HEK293 (cell line): Measurements from ENCODE around the gene PC.

Experiments used
- GLIS2 ChIP-seq: fragments of 450-650 bp; formaldehyde crosslinking; IDR thresholded peaks from 2 replicates; pipeline ENCODE4 v1.5.1; 2016; ENCODE audit warnings: missing biosample characterization, missing genetic modification characterization
- MEIS1 ChIP-seq: sonication (generic); formaldehyde crosslinking; IDR thresholded peaks from 2 replicates; pipeline ENCODE4 v1.8.1; 2022; ENCODE audit warnings: missing genetic modification reagents, mild to moderate bottlenecking, borderline replicate concordance
- TCF7L2 ChIP-seq: IDR thresholded peaks from 2 replicates; pipeline ENCODE4 v1.6.1; 2011; ENCODE audit warnings: low read depth, mild to moderate bottlenecking, inconsistent platforms, low read length, moderate library complexity, borderline replicate concordance
- YY1 ChIP-seq: fragments of 450-650 bp; formaldehyde crosslinking; IDR thresholded peaks from 2 replicates; pipeline ENCODE4 v1.5.1; 2018; ENCODE audit warnings: missing biosample characterization, missing genetic modification characterization
- ZBTB1 ChIP-seq: fragments of 450-650 bp; formaldehyde crosslinking; IDR thresholded peaks from 2 replicates; pipeline ENCODE4 v1.5.1; 2016; ENCODE audit warnings: missing biosample characterization, missing genetic modification characterization
- ZFP69B ChIP-seq: fragments of 450-650 bp; formaldehyde crosslinking; IDR thresholded peaks from 2 replicates; pipeline ENCODE4 v1.5.1; 2016; ENCODE audit warnings: missing biosample characterization, missing genetic modification characterization
- ZNF114 ChIP-seq: fragments of 450-650 bp; formaldehyde crosslinking; IDR thresholded peaks from 2 replicates; pipeline ENCODE4 v1.5.0; 2017; ENCODE audit warnings: missing biosample characterization, missing genetic modification characterization
- ZNF239 ChIP-seq: fragments of 450-650 bp; formaldehyde crosslinking; IDR thresholded peaks from 2 replicates; pipeline ENCODE4 v1.5.1; 2016; ENCODE audit warnings: missing biosample characterization, missing genetic modification characterization
- ZNF266 ChIP-seq: fragments of 450-650 bp; formaldehyde crosslinking; IDR thresholded peaks from 2 replicates; pipeline ENCODE4 v1.5.1; 2016; ENCODE audit warnings: missing biosample characterization, missing genetic modification characterization, low read depth
- ZNF404 ChIP-seq: fragments of 450-650 bp; formaldehyde crosslinking; IDR thresholded peaks from 2 replicates; pipeline ENCODE4 v1.5.1; 2017; ENCODE audit warnings: missing biosample characterization, missing genetic modification characterization
- ZNF529 ChIP-seq: fragments of 450-650 bp; formaldehyde crosslinking; IDR thresholded peaks from 2 replicates; pipeline ENCODE4 v1.5.1; 2017; ENCODE audit warnings: missing genetic modification characterization, missing biosample characterization; ENCODE audit not compliant: insufficient replicate concordance
- ZNF670 ChIP-seq: fragments of 450-650 bp; formaldehyde crosslinking; IDR thresholded peaks from 2 replicates; pipeline ENCODE4 v1.5.1; 2016; ENCODE audit warnings: missing biosample characterization, missing genetic modification characterization, low read depth
- ZNF791 ChIP-seq: fragments of 450-650 bp; formaldehyde crosslinking; IDR thresholded peaks from 2 replicates; pipeline ENCODE4 v1.5.1; 2016; ENCODE audit warnings: missing biosample characterization, missing genetic modification characterization
- ZSCAN23 ChIP-seq: fragments of 450-650 bp; formaldehyde crosslinking; IDR thresholded peaks from 2 replicates; pipeline ENCODE4 v1.5.1; 2016; ENCODE audit warnings: missing biosample characterization, missing genetic modification characterization
- ZXDB ChIP-seq: fragments of 450-650 bp; formaldehyde crosslinking; IDR thresholded peaks from 2 replicates; pipeline ENCODE4 v1.5.1; 2016; ENCODE audit warnings: missing biosample characterization, missing genetic modification characterization
- TF ChIP-seq, protein P1 (sequence below): fragments of 450-650 bp; formaldehyde crosslinking; IDR thresholded peaks from 2 replicates; pipeline ENCODE4 v1.5.1; 2016; ENCODE audit warnings: missing biosample characterization, missing genetic modification characterization
- TF ChIP-seq, protein P2 (sequence below): fragments of 450-650 bp; formaldehyde crosslinking; IDR thresholded peaks from 2 replicates; pipeline ENCODE4 v1.5.1; 2017; ENCODE audit warnings: missing biosample characterization, missing genetic modification characterization
- TF ChIP-seq, protein P3 (sequence below): fragments of 450-650 bp; formaldehyde crosslinking; IDR thresholded peaks from 2 replicates; pipeline ENCODE4 v1.5.1; 2016; ENCODE audit warnings: missing biosample characterization, missing genetic modification characterization
- TF ChIP-seq, protein P4 (sequence below): fragments of 450-650 bp; formaldehyde crosslinking; conservative IDR thresholded peaks from 2 replicates; pipeline ENCODE4 v1.5.1; 2016; ENCODE audit warnings: low read depth, missing biosample characterization, missing genetic modification characterization
- TF ChIP-seq, protein P5 (sequence below): fragments of 450-650 bp; formaldehyde crosslinking; IDR thresholded peaks from 2 replicates; pipeline ENCODE4 v1.5.1; 2017; ENCODE audit warnings: missing biosample characterization, missing genetic modification characterization
- TF ChIP-seq, protein P6 (sequence below): fragments of 450-650 bp; formaldehyde crosslinking; optimal IDR thresholded peaks from 2 replicates; pipeline ENCODE3; 2016; ENCODE audit warnings: missing biosample characterization, mild to moderate bottlenecking, missing genetic modification characterization
- TF ChIP-seq, protein P7 (sequence below): fragments of 450-650 bp; formaldehyde crosslinking; IDR thresholded peaks from 2 replicates; pipeline ENCODE4 v1.5.1; 2016; ENCODE audit warnings: missing biosample characterization, missing genetic modification characterization
- TF ChIP-seq, protein P8 (sequence below): fragments of 450-650 bp; formaldehyde crosslinking; IDR thresholded peaks from 2 replicates; pipeline ENCODE4 v1.5.0; 2017; ENCODE audit warnings: missing biosample characterization, missing genetic modification characterization, borderline replicate concordance

PC gene

DNA sequence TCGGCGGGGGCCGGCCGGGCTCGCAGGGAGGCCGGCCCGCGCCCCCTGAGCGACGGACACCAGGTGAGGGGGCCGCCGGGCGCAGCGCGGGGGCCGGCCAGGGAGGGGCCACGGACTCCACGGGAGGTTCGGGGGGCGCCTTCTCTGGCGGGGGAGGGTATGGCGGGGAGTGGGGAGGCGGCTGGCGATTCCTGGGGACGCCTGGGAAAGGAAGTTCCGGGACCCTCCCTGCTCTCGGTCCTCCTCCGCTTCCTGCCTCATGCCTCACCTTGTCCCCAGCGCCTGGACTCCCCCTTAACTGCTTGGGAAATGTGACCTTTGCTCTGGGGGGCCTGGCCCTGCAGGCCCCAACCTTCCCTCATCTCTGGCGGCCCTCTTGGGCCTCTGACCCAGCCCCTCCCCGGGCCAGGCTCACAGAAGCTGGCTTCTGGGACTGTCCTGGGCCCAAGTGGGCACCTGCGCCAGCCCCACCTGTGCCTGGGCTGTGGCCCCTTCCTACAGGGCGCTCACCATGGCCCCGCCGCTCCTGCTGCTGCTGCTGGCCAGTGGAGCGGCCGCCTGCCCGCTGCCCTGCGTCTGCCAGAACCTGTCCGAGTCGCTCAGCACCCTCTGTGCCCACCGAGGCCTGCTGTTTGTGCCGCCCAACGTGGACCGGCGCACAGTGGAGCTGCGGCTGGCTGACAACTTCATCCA lies 100.8 kb downstream of the PC start (continued):
- TF ChIP-seq, protein P1, sequence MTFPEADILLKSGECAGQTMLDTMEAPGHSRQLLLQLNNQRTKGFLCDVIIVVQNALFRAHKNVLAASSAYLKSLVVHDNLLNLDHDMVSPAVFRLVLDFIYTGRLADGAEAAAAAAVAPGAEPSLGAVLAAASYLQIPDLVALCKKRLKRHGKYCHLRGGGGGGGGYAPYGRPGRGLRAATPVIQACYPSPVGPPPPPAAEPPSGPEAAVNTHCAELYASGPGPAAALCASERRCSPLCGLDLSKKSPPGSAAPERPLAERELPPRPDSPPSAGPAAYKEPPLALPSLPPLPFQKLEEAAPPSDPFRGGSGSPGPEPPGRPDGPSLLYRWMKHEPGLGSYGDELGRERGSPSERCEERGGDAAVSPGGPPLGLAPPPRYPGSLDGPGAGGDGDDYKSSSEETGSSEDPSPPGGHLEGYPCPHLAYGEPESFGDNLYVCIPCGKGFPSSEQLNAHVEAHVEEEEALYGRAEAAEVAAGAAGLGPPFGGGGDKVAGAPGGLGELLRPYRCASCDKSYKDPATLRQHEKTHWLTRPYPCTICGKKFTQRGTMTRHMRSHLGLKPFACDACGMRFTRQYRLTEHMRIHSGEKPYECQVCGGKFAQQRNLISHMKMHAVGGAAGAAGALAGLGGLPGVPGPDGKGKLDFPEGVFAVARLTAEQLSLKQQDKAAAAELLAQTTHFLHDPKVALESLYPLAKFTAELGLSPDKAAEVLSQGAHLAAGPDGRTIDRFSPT (tag by site-specific recombination), result peak; percentile 31; the same call in 1 of the 2 replicates
- TF ChIP-seq ZNF529 (tag by site-specific recombination) (no peak), YY1 (no peak), ZBTB1 (tag by site-specific recombination) (no peak), ZFP69B (tag by site-specific recombination) (no peak), GLIS2 (peak; percentile 25; the same call in 1 of the 2 replicates), ZSCAN23 (tag by site-specific recombination) (no peak), ZXDB (tag by site-specific recombination) (no peak), ZNF404 (tag by site-specific recombination) (no peak), ZNF670 (tag by site-specific recombination) (no peak), TCF7L2 (no peak), ZNF239 (tag by site-specific recombination) (no peak), MEIS1 (CRISPR knock-in tag) (no peak), ZNF791 (no peak), ZNF114 (tag by site-specific recombination) (no peak), ZNF266 (no peak)
- TF ChIP-seq, protein P2, sequence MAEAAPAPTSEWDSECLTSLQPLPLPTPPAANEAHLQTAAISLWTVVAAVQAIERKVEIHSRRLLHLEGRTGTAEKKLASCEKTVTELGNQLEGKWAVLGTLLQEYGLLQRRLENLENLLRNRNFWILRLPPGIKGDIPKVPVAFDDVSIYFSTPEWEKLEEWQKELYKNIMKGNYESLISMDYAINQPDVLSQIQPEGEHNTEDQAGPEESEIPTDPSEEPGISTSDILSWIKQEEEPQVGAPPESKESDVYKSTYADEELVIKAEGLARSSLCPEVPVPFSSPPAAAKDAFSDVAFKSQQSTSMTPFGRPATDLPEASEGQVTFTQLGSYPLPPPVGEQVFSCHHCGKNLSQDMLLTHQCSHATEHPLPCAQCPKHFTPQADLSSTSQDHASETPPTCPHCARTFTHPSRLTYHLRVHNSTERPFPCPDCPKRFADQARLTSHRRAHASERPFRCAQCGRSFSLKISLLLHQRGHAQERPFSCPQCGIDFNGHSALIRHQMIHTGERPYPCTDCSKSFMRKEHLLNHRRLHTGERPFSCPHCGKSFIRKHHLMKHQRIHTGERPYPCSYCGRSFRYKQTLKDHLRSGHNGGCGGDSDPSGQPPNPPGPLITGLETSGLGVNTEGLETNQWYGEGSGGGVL, result no peak
- TF ChIP-seq, protein P3, sequence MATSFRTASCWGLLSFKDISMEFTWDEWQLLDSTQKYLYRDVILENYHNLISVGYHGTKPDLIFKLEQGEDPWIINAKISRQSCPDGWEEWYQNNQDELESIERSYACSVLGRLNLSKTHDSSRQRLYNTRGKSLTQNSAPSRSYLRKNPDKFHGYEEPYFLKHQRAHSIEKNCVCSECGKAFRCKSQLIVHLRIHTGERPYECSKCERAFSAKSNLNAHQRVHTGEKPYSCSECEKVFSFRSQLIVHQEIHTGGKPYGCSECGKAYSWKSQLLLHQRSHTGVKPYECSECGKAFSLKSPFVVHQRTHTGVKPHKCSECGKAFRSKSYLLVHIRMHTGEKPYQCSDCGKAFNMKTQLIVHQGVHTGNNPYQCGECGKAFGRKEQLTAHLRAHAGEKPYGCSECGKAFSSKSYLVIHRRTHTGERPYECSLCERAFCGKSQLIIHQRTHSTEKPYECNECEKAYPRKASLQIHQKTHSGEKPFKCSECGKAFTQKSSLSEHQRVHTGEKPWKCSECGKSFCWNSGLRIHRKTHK, result no peak
- TF ChIP-seq, protein P4, sequence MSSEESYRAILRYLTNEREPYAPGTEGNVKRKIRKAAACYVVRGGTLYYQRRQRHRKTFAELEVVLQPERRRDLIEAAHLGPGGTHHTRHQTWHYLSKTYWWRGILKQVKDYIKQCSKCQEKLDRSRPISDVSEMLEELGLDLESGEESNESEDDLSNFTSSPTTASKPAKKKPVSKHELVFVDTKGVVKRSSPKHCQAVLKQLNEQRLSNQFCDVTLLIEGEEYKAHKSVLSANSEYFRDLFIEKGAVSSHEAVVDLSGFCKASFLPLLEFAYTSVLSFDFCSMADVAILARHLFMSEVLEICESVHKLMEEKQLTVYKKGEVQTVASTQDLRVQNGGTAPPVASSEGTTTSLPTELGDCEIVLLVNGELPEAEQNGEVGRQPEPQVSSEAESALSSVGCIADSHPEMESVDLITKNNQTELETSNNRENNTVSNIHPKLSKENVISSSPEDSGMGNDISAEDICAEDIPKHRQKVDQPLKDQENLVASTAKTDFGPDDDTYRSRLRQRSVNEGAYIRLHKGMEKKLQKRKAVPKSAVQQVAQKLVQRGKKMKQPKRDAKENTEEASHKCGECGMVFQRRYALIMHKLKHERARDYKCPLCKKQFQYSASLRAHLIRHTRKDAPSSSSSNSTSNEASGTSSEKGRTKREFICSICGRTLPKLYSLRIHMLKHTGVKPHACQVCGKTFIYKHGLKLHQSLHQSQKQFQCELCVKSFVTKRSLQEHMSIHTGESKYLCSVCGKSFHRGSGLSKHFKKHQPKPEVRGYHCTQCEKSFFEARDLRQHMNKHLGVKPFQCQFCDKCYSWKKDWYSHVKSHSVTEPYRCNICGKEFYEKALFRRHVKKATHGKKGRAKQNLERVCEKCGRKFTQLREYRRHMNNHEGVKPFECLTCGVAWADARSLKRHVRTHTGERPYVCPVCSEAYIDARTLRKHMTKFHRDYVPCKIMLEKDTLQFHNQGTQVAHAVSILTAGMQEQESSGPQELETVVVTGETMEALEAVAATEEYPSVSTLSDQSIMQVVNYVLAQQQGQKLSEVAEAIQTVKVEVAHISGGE (tag by site-specific recombination), result peak; percentile 41; the same call in 1 of the 2 replicates
- TF ChIP-seq, protein P5, sequence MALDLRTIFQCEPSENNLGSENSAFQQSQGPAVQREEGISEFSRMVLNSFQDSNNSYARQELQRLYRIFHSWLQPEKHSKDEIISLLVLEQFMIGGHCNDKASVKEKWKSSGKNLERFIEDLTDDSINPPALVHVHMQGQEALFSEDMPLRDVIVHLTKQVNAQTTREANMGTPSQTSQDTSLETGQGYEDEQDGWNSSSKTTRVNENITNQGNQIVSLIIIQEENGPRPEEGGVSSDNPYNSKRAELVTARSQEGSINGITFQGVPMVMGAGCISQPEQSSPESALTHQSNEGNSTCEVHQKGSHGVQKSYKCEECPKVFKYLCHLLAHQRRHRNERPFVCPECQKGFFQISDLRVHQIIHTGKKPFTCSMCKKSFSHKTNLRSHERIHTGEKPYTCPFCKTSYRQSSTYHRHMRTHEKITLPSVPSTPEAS (tag by site-specific recombination), result no peak
- TF ChIP-seq, protein P6, sequence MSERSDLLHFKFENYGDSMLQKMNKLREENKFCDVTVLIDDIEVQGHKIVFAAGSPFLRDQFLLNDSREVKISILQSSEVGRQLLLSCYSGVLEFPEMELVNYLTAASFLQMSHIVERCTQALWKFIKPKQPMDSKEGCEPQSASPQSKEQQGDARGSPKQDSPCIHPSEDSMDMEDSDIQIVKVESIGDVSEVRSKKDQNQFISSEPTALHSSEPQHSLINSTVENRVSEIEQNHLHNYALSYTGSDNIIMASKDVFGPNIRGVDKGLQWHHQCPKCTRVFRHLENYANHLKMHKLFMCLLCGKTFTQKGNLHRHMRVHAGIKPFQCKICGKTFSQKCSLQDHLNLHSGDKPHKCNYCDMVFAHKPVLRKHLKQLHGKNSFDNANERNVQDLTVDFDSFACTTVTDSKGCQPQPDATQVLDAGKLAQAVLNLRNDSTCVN (tag by site-specific recombination), result no peak
- TF ChIP-seq, protein P7, sequence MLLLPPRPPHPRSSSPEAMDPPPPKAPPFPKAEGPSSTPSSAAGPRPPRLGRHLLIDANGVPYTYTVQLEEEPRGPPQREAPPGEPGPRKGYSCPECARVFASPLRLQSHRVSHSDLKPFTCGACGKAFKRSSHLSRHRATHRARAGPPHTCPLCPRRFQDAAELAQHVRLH, result no peak
- TF ChIP-seq, protein P8, sequence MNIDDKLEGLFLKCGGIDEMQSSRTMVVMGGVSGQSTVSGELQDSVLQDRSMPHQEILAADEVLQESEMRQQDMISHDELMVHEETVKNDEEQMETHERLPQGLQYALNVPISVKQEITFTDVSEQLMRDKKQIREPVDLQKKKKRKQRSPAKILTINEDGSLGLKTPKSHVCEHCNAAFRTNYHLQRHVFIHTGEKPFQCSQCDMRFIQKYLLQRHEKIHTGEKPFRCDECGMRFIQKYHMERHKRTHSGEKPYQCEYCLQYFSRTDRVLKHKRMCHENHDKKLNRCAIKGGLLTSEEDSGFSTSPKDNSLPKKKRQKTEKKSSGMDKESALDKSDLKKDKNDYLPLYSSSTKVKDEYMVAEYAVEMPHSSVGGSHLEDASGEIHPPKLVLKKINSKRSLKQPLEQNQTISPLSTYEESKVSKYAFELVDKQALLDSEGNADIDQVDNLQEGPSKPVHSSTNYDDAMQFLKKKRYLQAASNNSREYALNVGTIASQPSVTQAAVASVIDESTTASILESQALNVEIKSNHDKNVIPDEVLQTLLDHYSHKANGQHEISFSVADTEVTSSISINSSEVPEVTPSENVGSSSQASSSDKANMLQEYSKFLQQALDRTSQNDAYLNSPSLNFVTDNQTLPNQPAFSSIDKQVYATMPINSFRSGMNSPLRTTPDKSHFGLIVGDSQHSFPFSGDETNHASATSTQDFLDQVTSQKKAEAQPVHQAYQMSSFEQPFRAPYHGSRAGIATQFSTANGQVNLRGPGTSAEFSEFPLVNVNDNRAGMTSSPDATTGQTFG (tag by site-specific recombination), result no peak
